ENCODE measurements around the gene CIAO1.

Gene CIAO1

GRCh38 chr2:96236882-96237281, 29.1 kb upstream of the CIAO1 start:
- ChIA-PET POLR2A (interaction anchor here (2.6 kb wide), 1 partner anchor 28 kb away, joined by 8 read pairs; the partner anchor contains the start of gene STARD7), CTCF (interaction anchor here (0.6 kb wide), 1 partner anchor 58 kb away, joined by 3 read pairs; no protein-coding TSS in a partner anchor)
- DNase-seq (ENCODE audit: extremely low spot score), result no peak
- TF ChIP-seq L3MBTL2 (conservative IDR thresholded peaks at IDR 0.05) (no peak), ELF4 (IDR thresholded peaks at IDR 0.05) (no peak), BHLHE40 (IDR thresholded peaks at IDR 0.05; ENCODE audit: borderline replicate concordance) (no peak), FOXK2 (IDR thresholded peaks at IDR 0.05) (no peak), LEF1 (IDR thresholded peaks at IDR 0.05; ENCODE audit: borderline replicate concordance) (no peak), ARNT (IDR thresholded peaks at IDR 0.05) (no peak), NFRKB (IDR thresholded peaks at IDR 0.05) (no peak), SUZ12 (IDR thresholded peaks at IDR 0.05) (no peak), CTBP1 (IDR thresholded peaks at IDR 0.05; ENCODE audit: borderline replicate concordance) (no peak), SP1 (IDR thresholded peaks at IDR 0.05) (no peak), TARDBP (IDR thresholded peaks at IDR 0.05) (no peak), HDGF (IDR thresholded peaks at IDR 0.05; ENCODE audit: borderline replicate concordance) (no peak)

DNA sequence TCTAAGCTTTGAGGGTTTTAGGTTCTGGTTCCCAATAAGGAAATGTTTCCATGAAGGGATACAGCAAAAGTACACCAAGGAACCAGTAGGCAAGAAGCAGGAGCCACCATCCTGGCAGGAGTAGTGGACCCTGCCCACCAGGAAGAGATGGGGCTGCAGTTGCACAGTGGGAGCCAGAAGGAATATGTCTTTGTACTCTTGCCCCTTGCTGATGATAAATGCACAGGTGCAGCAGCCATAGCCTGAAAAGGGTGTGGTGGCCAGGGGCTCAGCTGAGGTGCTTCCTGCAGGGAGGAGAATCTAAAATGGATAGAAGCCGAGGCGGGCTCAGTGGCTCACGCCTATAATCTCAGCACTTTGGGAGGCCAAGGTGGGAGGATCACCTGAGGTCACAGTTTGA, 27.8 kb upstream of the CIAO1 start:
- CTCF ChIA-PET, result no interaction called here
- TF ChIP-seq L3MBTL2 (conservative IDR thresholded peaks at IDR 0.05) (no peak), NFRKB (IDR thresholded peaks at IDR 0.05) (no peak), CTBP1 (IDR thresholded peaks at IDR 0.05; ENCODE audit: borderline replicate concordance) (no peak), FOXA1 (IDR thresholded peaks at IDR 0.05) (no peak), LEF1 (IDR thresholded peaks at IDR 0.05; ENCODE audit: borderline replicate concordance) (no peak), ZNF384 (IDR thresholded peaks at IDR 0.05) (no peak), BHLHE40 (IDR thresholded peaks at IDR 0.05; ENCODE audit: borderline replicate concordance) (no peak), ELF4 (IDR thresholded peaks at IDR 0.05) (no peak), FOXK2 (IDR thresholded peaks at IDR 0.05) (no peak), SUZ12 (IDR thresholded peaks at IDR 0.05) (no peak), ARNT (IDR thresholded peaks at IDR 0.05) (no peak), SP1 (IDR thresholded peaks at IDR 0.05) (no peak), FOXM1 (IDR thresholded peaks at IDR 0.05; ENCODE audit: borderline replicate concordance) (no peak), HDGF (IDR thresholded peaks at IDR 0.05; ENCODE audit: borderline replicate concordance) (no peak), TARDBP (IDR thresholded peaks at IDR 0.05) (no peak)
- TF ChIP-seq, protein P1, sequence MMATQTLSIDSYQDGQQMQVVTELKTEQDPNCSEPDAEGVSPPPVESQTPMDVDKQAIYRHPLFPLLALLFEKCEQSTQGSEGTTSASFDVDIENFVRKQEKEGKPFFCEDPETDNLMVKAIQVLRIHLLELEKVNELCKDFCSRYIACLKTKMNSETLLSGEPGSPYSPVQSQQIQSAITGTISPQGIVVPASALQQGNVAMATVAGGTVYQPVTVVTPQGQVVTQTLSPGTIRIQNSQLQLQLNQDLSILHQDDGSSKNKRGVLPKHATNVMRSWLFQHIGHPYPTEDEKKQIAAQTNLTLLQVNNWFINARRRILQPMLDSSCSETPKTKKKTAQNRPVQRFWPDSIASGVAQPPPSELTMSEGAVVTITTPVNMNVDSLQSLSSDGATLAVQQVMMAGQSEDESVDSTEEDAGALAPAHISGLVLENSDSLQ (IDR thresholded peaks at IDR 0.05), result no peak
- no peak for DNase-seq (ENCODE audit: extremely low spot score)
- POLR2A ChIA-PET, result no interaction called here

DNA sequence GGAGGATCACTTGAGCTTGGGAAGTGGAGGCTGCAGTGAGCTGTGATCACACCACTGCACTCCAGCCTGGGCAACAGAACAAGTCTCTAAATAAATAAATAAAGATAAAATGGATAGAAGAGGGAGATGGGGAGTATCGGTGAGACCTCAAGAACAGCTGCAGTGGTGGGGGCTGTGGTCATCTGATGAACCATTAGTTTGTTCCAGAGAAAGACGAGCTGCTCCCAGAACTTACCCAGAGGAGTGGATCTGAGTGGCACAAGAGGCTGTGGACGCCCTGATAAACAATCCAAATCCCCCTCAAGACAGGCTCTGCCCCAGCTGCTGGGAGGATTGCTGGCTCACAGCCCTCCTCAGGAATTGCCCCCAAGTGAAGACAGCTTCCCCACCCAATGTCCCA, 26.9 kb upstream of the CIAO1 start:
- CTCF ChIA-PET, result interaction anchor here (0.6 kb wide), 1 partner anchor 26 kb away, joined by 3 read pairs; no protein-coding TSS in a partner anchor
- POLR2A ChIA-PET, result interaction anchor here (0.7 kb wide), 1 partner anchor 31 kb away, joined by 3 read pairs; no protein-coding TSS in a partner anchor
- no peak for DNase-seq (ENCODE audit: extremely low spot score)
- TF ChIP-seq FOXK2 (IDR thresholded peaks at IDR 0.05) (no peak), FOXM1 (IDR thresholded peaks at IDR 0.05; ENCODE audit: borderline replicate concordance) (no peak), TARDBP (IDR thresholded peaks at IDR 0.05) (no peak), NFRKB (IDR thresholded peaks at IDR 0.05) (no peak), FOXA1 (IDR thresholded peaks at IDR 0.05) (no peak), BHLHE40 (IDR thresholded peaks at IDR 0.05; ENCODE audit: borderline replicate concordance) (no peak), L3MBTL2 (conservative IDR thresholded peaks at IDR 0.05) (no peak), ARNT (IDR thresholded peaks at IDR 0.05) (no peak), SP1 (IDR thresholded peaks at IDR 0.05) (no peak), ELF4 (IDR thresholded peaks at IDR 0.05) (no peak), HDGF (IDR thresholded peaks at IDR 0.05; ENCODE audit: borderline replicate concordance) (no peak), CTBP1 (IDR thresholded peaks at IDR 0.05; ENCODE audit: borderline replicate concordance) (no peak), SUZ12 (IDR thresholded peaks at IDR 0.05) (no peak), LEF1 (IDR thresholded peaks at IDR 0.05; ENCODE audit: borderline replicate concordance) (no peak), ZNF384 (IDR thresholded peaks at IDR 0.05) (no peak)
- TF ChIP-seq, protein P1 (IDR thresholded peaks at IDR 0.05), result no peak

- DNase-seq (ENCODE audit: extremely low spot score), result no peak
- ChIA-PET POLR2A (no interaction called here), CTCF (interaction anchor here (0.6 kb wide), 1 partner anchor 25 kb away, joined by 3 read pairs; no protein-coding TSS in a partner anchor)
- TF ChIP-seq SUZ12 (IDR thresholded peaks at IDR 0.05), result no peak
- TF ChIP-seq HDGF (IDR thresholded peaks at IDR 0.05; ENCODE audit: borderline replicate concordance), result no peak
- no peak for TF ChIP-seq BHLHE40 (IDR thresholded peaks at IDR 0.05; ENCODE audit: borderline replicate concordance)
- no peak for TF ChIP-seq CTBP1 (IDR thresholded peaks at IDR 0.05; ENCODE audit: borderline replicate concordance)
- TF ChIP-seq NFRKB (IDR thresholded peaks at IDR 0.05), result no peak
- TF ChIP-seq LEF1 (IDR thresholded peaks at IDR 0.05; ENCODE audit: borderline replicate concordance), result no peak
- TF ChIP-seq TARDBP (IDR thresholded peaks at IDR 0.05), result no peak
- TF ChIP-seq, protein P1 (IDR thresholded peaks at IDR 0.05), result no peak
- no peak for TF ChIP-seq ARNT (IDR thresholded peaks at IDR 0.05)
- TF ChIP-seq SP1 (IDR thresholded peaks at IDR 0.05), result no peak
Observed at GRCh38 chr2:96239745-96240264, 26.2 kb upstream of the CIAO1 start.

GRCh38 chr2:96240341-96241038, 25.5 kb upstream of the CIAO1 start:
- no peak for DNase-seq (ENCODE audit: extremely low spot score)
- POLR2A ChIA-PET, result interaction anchor here (1.5 kb wide), 1 partner anchor 25 kb away, joined by 4 read pairs; the partner anchor contains the start of genes CIAO1 and TMEM127
- CTCF ChIA-PET, result no interaction called here
- TF ChIP-seq BHLHE40 (IDR thresholded peaks at IDR 0.05; ENCODE audit: borderline replicate concordance), result no peak
- TF ChIP-seq SUZ12 (IDR thresholded peaks at IDR 0.05), result no peak
- TF ChIP-seq HDGF (IDR thresholded peaks at IDR 0.05; ENCODE audit: borderline replicate concordance), result no peak
- TF ChIP-seq FOXK2 (IDR thresholded peaks at IDR 0.05), result no peak
- TF ChIP-seq ARNT (IDR thresholded peaks at IDR 0.05), result no peak
- no peak for TF ChIP-seq ZNF384 (IDR thresholded peaks at IDR 0.05)
- no peak for TF ChIP-seq L3MBTL2 (conservative IDR thresholded peaks at IDR 0.05)
- no peak for TF ChIP-seq TARDBP (IDR thresholded peaks at IDR 0.05)
- TF ChIP-seq SP1 (IDR thresholded peaks at IDR 0.05), result no peak
- TF ChIP-seq LEF1 (IDR thresholded peaks at IDR 0.05; ENCODE audit: borderline replicate concordance), result no peak

All from HEK293T (cell line).